K562 (cell line): Measurements from ENCODE around the gene MAP9. TPM values are rescaled to one million over a fixed set of nuclear protein-coding genes. Genes with fewer than 3 reads are reported as not detected.

Experiments
- ATAC-seq: fragments of 200-7000 bp; cut with Tn5 transposase; 3 replicates; pipeline ENCODE4 v1.9.1; 2020; ENCODE audit warnings: moderate library complexity
- BruUV-seq: library from RNA; stranded (reverse); fragments of 400-500 nt; replicated peaks from 2 replicates; lab custom pipeline; 2021; lab: Mats Ljungman, UMichigan
- CTCF ChIA-PET: fragments of 300-600 bp; formaldehyde crosslinking; extraction: SDS; loops from one replicate; lab custom pipeline; 2021; ENCODE audit warnings: low intra/inter-chr PET ratio; lab: Yijun Ruan, JAX
- POLR2A ChIA-PET: fragments of 300-600, 350-650 bp; sonication (Branson Sonifier 250); formaldehyde crosslinking; extraction: SDS; loops from one replicate; lab custom pipeline; 2021; ENCODE audit warnings: antibody characterized with exemption, inconsistent platforms; lab: Yijun Ruan, JAX
- DNase-seq, 4 experiments: peaks; one replicate each; pipeline versions ENCODE4 v3.0.0 to v3.0.0-alpha.2; 2011 to 2018; ENCODE audit warnings: low spot score in 3 of 4, mixed read lengths in 3 of 4; ENCODE audit errors: extremely low read depth in 1 of 4
- FAIRE-seq: peaks from 2 replicates; lab custom pipeline; 2011; peaks lifted over from hg19 to GRCh38; lab: Jason Lieb, UNC
- H2AFZ ChIP-seq: 2 replicates; pipeline ENCODE4 v1.6.0; 2011; ENCODE audit warnings: low read depth, low read length, control low read depth, inconsistent platforms
- H3K27ac ChIP-seq: fragments of 200-600 bp; 3 replicates; pipeline ENCODE4 v1.8.0; 2011; ENCODE audit warnings: low read depth, mild to moderate bottlenecking, control low read depth, inconsistent platforms, low read length, moderate library complexity, mixed read lengths; ENCODE audit errors: extremely low read depth
- H3K27me3 ChIP-seq, 2 experiments: fragments of 300-600 bp in 1 of 2; 2 replicates in 1 of 2; 3 replicates in 1 of 2; pipeline versions ENCODE4 v1.6.0 to v1.8.0; 2011; ENCODE audit warnings: inconsistent platforms in 2 of 2, low read length in 2 of 2, mild to moderate bottlenecking in 1 of 2, mixed read lengths in 1 of 2, moderate library complexity in 1 of 2; ENCODE audit not compliant: control insufficient read depth in 2 of 2, insufficient read depth in 2 of 2
- H3K36me3 ChIP-seq: fragments of 300-600 bp; 3 replicates; pipeline ENCODE4 v1.8.0; 2011; ENCODE audit warnings: mild to moderate bottlenecking, low read length, inconsistent platforms; ENCODE audit not compliant: control insufficient read depth, insufficient read depth
- H3K4me1 ChIP-seq, 2 experiments: fragments of 200-600 bp in 1 of 2; replicated peaks in 1 of 2; 2 replicates in 1 of 2; 3 replicates in 1 of 2; pipeline versions ENCODE4 v1.5.1 to v1.8.0; 2011; ENCODE audit warnings: inconsistent platforms in 2 of 2, low read length in 2 of 2, mild to moderate bottlenecking in 1 of 2, mixed read lengths in 1 of 2, moderate library complexity in 1 of 2; ENCODE audit not compliant: control insufficient read depth in 2 of 2, insufficient read depth in 2 of 2
- H3K4me2 ChIP-seq: 2 replicates; pipeline ENCODE4 v1.6.1; 2011; ENCODE audit warnings: low read length, control low read depth, inconsistent platforms, mixed read lengths; ENCODE audit not compliant: insufficient read depth
- H3K4me3 ChIP-seq: fragments of 200-600 bp; sonication (generic), shearing (Covaris generic); 2 replicates; pipeline ENCODE4 v1.5.1; 2016; ENCODE audit warnings: control low read depth, inconsistent platforms
- H3K79me2 ChIP-seq: fragments of 200-600 bp; 3 replicates; pipeline ENCODE4 v1.8.0; 2011; ENCODE audit warnings: low read length, inconsistent platforms; ENCODE audit not compliant: control insufficient read depth, insufficient read depth
- H3K9ac ChIP-seq, 2 experiments: 2 replicates each; pipeline versions ENCODE4 v1.6.0 to v1.6.1; 2011; ENCODE audit warnings: low read depth in 2 of 2, low read length in 2 of 2, control low read depth in 1 of 2, inconsistent platforms in 1 of 2, mild to moderate bottlenecking in 1 of 2, mixed read lengths in 1 of 2; ENCODE audit not compliant: insufficient read depth in 1 of 2
- H3K9me1 ChIP-seq: one replicate; pipeline ENCODE4 v1.6.0; 2011; ENCODE audit warnings: inconsistent platforms, mild to moderate bottlenecking, low read length, moderate library complexity; ENCODE audit not compliant: control insufficient read depth, insufficient read depth
- H3K9me3 ChIP-seq: replicated peaks from 2 replicates; pipeline ENCODE4 v1.5.1; 2011; ENCODE audit warnings: low read depth, low read length, inconsistent platforms; ENCODE audit not compliant: control insufficient read depth, insufficient read depth
- H4K20me1 ChIP-seq: replicated peaks from 2 replicates; pipeline ENCODE4 v1.6.1; 2011; ENCODE audit warnings: low read length, inconsistent platforms, mixed read lengths; ENCODE audit not compliant: control insufficient read depth, insufficient read depth
- C11orf30 ChIP-seq: fragments of 450-650 bp; IDR thresholded peaks from 2 replicates; pipeline ENCODE4 v1.6.1; 2016; ENCODE audit warnings: low read depth, mild to moderate bottlenecking
- MAFF ChIP-seq: IDR thresholded peaks from 2 replicates; pipeline ENCODE4 v1.6.1; 2012; ENCODE audit warnings: low read length, improper control_type of control experiment
- MAFG ChIP-seq: fragments of 450-650 bp; conservative IDR thresholded peaks from 2 replicates; pipeline ENCODE4 v1.6.1; 2016; ENCODE audit warnings: missing genetic modification characterization, missing compliant biosample characterization
- MAFK ChIP-seq: IDR thresholded peaks from 2 replicates; pipeline ENCODE4 v1.6.1; 2011; ENCODE audit warnings: low read length, improper control_type of control experiment
- MTA3 ChIP-seq: fragments of 450-650 bp; formaldehyde crosslinking; IDR thresholded peaks from 2 replicates; pipeline ENCODE4 v1.6.1; 2017; ENCODE audit warnings: mild to moderate bottlenecking, borderline replicate concordance
- NR3C1 ChIP-seq: sonication (generic); formaldehyde crosslinking; IDR thresholded peaks from 2 replicates; pipeline ENCODE4 v1.8.1; 2022; ENCODE audit warnings: missing genetic modification reagents
- OTX1 ChIP-seq: fragments of 450-650 bp; formaldehyde crosslinking; IDR thresholded peaks from 2 replicates; pipeline ENCODE4 v1.4.0; 2022; ENCODE audit warnings: mild to moderate bottlenecking
- POLR2A ChIP-seq: fragments of 450-650 bp; conservative IDR thresholded peaks from 2 replicates; pipeline ENCODE4 v1.6.1; 2016
- SOX6 ChIP-seq: fragments of 450-650 bp; IDR thresholded peaks from 2 replicates; pipeline ENCODE4 v1.6.1; 2014; ENCODE audit warnings: mild to moderate bottlenecking
- TAF9B ChIP-seq: fragments of 450-650 bp; IDR thresholded peaks from 2 replicates; pipeline ENCODE4 v1.6.1; 2018; ENCODE audit warnings: mild to moderate bottlenecking; ENCODE audit not compliant: partially characterized antibody
- ZC3H4 ChIP-seq: sonication (generic); formaldehyde crosslinking; IDR thresholded peaks from 2 replicates; pipeline ENCODE4 v1.9.0; 2021; ENCODE audit warnings: missing genetic modification reagents, borderline replicate concordance
- ZNF316 ChIP-seq: fragments of 450-650 bp; IDR thresholded peaks from 2 replicates; pipeline ENCODE4 v1.6.1; 2016
- WGBS: fragments of 100-300 bp; shearing (Covaris generic); methylation state at CpG from one replicate; pipeline ENCODE4 v1.1.6; 2016; ENCODE audit warnings: low coverage, mixed read lengths; ENCODE audit not compliant: insufficient coverage; ENCODE audit errors: missing lambda C conversion rate; 5-methylcytosine and 5-hydroxymethylcytosine counted together
- in situ Hi-C: fragments of 300-500 bp; cut with MboI; formaldehyde crosslinking; loops from 4 replicates; pipeline ENCODE4 v1.15.0; 2018; ENCODE audit warnings: inconsistent platforms, mixed read lengths
- intact Hi-C: fragments of 100-400 bp; cut with micrococcal nuclease; formaldehyde crosslinking; loops from 2 replicates; pipeline ENCODE4 v1.14.2; 2022
- polyA plus RNA-seq, 8 experiments: library from polyadenylated mRNA; depleted of rRNA in 4 of 8; stranded (reverse) in 5 of 8; unstranded in 3 of 8; fragments of >200 nt; fragmentation: Nextera tagmentation in 2 of 8; fragmentation: Illumina TruSeq in 1 of 8; extraction: Ambion mirVana in 2 of 8; extraction: Trizol in 1 of 8; gene quantifications; 2 replicates each; pipeline versions ENCODE4 v1.2.1 to v1.2.3, GENCODE V29; 2011 to 2014; ENCODE audit warnings: inconsistent platforms in 1 of 8, missing spikeins in 1 of 8
- total RNA-seq, 7 experiments: library from RNA; depleted of rRNA in 6 of 7; stranded (reverse); fragments of >200 nt in 6 of 7; fragmentation: Illumina TruSeq in 2 of 7; extraction: Trizol in 2 of 7; gene quantifications; 2 replicates each; pipeline versions ENCODE4 v1.2.1 to v1.2.3, GENCODE V29; 2011 to 2021; ENCODE audit warnings: low replicate concordance in 1 of 7

The MAP9 gene
- total and polyA plus RNA-seq, 9 of the 15 experiments (the other 6 are each of a cell fraction or from before 2014, with no cell fraction given), result 0.04 to 0.09 TPM; not detected in 7

DNA sequence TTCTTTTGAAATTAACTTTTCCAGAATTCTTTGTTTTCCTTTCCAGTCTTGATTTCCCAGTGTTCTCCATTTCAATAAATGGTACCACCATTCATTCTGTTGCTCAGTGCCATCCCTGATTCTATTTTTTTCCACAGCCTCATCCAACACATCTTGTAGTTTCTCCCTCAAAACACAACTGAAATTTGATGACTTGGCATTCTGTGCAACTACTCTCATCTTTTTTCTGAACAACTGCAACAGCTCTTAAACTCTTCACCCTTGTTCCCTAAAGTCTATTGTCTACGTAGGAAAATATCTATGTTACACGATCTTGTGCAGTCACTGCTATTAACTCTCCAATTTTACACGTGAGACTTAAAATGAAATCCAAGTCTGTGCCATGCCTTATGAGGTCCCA, 40.5 kb downstream of the MAP9 start:
- Histone ChIP-seq H3K4me1 (no peaks in the 10 kb centered on the region), H3K27ac (no peak overlapping the region), H3K9me3 (peaks cover 2% of the 10 kb centered on the region; the same call in 1 of the 2 replicates), H3K36me3 (no peaks in the 10 kb centered on the region), H3K79me2 (no peaks in the 10 kb centered on the region), H2AFZ (no peak overlapping the region), H3K9ac (no peak overlapping the region), H3K9me1 (no peaks in the 10 kb centered on the region), H3K27me3 (no peaks in the 10 kb centered on the region), H3K4me2 (no peak overlapping the region), H3K4me3 (no peak overlapping the region), H4K20me1 (no peaks in the 10 kb centered on the region)
- DNase-seq, result no peak
- FAIRE-seq, result no peak
- BruUV-seq, result no TSS peak
- intact Hi-C loops, result no loop called here
- in situ Hi-C loops, result no loop called here
- ChIA-PET POLR2A (no interaction called here), CTCF (no interaction called here)
- ATAC-seq, result no peak
- TF ChIP-seq ZC3H4 (CRISPR knock-in tag), result no peak
- peak; percentile 68 for TF ChIP-seq MAFF
- peak; percentile 68 for TF ChIP-seq MAFG (tag)
- peak; percentile 77 for TF ChIP-seq ZNF316
- peak; percentile 78 for TF ChIP-seq MAFK
- TF ChIP-seq POLR2A, result no peak
- TF ChIP-seq MTA3, result no peak
- TF ChIP-seq NR3C1 (CRISPR knock-in tag), result no peak
- peak; percentile 57; the same call in 1 of the 2 replicates for TF ChIP-seq C11orf30
- 0% methylated on average over 3 of the region's 3 CpGs for WGBS

DNA sequence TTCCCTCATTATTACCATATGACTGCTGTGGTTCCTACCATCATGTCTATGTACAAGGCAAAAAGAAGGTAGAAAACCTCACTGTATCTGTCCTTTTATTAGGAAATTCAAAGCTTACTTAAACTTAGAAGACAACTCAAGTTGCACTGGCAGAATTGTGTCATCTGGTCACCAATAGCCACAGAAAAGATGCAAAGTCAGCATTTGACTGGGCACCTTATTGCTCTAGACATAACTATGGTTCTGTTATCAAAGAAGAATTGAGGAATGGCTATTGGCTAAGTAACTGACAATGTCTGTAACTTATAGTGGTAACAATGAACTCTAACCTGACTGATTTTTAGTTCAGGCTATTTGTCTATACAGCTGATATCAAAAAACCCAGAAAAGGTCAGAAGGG, 45.3 kb downstream of the MAP9 start:
- intact Hi-C loops (no loop called here), in situ Hi-C loops (no loop called here)
- ChIA-PET CTCF (no interaction called here), POLR2A (no interaction called here)
- no peaks in the 10 kb centered on the region for H3K79me2 ChIP-seq
- no peak overlapping the region for H3K27ac ChIP-seq
- no peaks in the 10 kb centered on the region for H3K4me1 ChIP-seq
- H4K20me1 ChIP-seq, result no peaks in the 10 kb centered on the region
- BruUV-seq, result no TSS peak
- no peak overlapping the region for H2AFZ ChIP-seq
- DNase-seq, result no peak
- no peaks in the 10 kb centered on the region for H3K27me3 ChIP-seq
- no peak overlapping the region for H3K4me2 ChIP-seq
- H3K9ac ChIP-seq, result no peak overlapping the region
- H3K9me3 ChIP-seq, result no peaks in the 10 kb centered on the region; the same call in 1 of the 2 replicates
- no peaks in the 10 kb centered on the region for H3K36me3 ChIP-seq
- TF ChIP-seq MAFF, result peak; percentile 52
- peak; percentile 28; the same call in 1 of the 2 replicates for TF ChIP-seq MAFG (tag)
- peak; percentile 43; the same call in 1 of the 2 replicates for TF ChIP-seq ZNF316
- TF ChIP-seq TAF9B, result no peak
- peak; percentile 49; the same call in 1 of the 2 replicates for TF ChIP-seq MAFK
- no peak for TF ChIP-seq SOX6
- peak; percentile 31; the same call in 1 of the 2 replicates for TF ChIP-seq C11orf30
- no peak for TF ChIP-seq OTX1 (CRISPR knock-in tag)
- no peak overlapping the region for H3K4me3 ChIP-seq
- FAIRE-seq, result no peak
- no peak for ATAC-seq
- H3K9me1 ChIP-seq, result no peaks in the 10 kb centered on the region
